Parathyroid adenoma (tissue), 2 donors: ENCODE data around the gene PTPN1.

Experiments
- H2AFZ ChIP-seq: fragments of 300-600 bp; sonication (generic); one replicate; pipeline ENCODE4 v1.7.0; 2017; ENCODE audit warnings: antibody characterized with exemption, mild to moderate bottlenecking
- H3K27ac ChIP-seq: fragments of 300-600 bp; sonication (generic); one replicate; pipeline ENCODE4 v1.7.0; 2017
- H3K27me3 ChIP-seq: fragments of 300-600 bp; sonication (generic); one replicate; pipeline ENCODE4 v1.7.0; 2017; ENCODE audit warnings: low read length; ENCODE audit not compliant: control insufficient read depth, insufficient read depth
- H3K36me3 ChIP-seq: fragments of 300-600 bp; sonication (generic); one replicate; pipeline ENCODE4 v1.7.0; 2017; ENCODE audit warnings: low read length; ENCODE audit not compliant: control insufficient read depth, insufficient read depth
- H3K4me1 ChIP-seq: fragments of 300-600 bp; sonication (generic); one replicate; pipeline ENCODE4 v1.7.0; 2017; ENCODE audit warnings: control low read depth
- H3K4me2 ChIP-seq: fragments of 300-600 bp; sonication (generic); one replicate; pipeline ENCODE4 v1.7.0; 2017; ENCODE audit warnings: low read length
- H3K4me3 ChIP-seq: fragments of 300-600 bp; sonication (generic); one replicate; pipeline ENCODE4 v1.7.0; 2017; ENCODE audit warnings: low read depth, low read length
- H3K79me2 ChIP-seq: fragments of 300-600 bp; sonication (generic); one replicate; pipeline ENCODE4 v1.7.0; 2017; ENCODE audit warnings: control low read depth
- H3K9ac ChIP-seq: fragments of 300-600 bp; sonication (generic); one replicate; pipeline ENCODE4 v1.7.0; 2017; ENCODE audit warnings: mild to moderate bottlenecking
- H3K9me3 ChIP-seq: fragments of 300-600 bp; sonication (generic); one replicate; pipeline ENCODE4 v1.7.0; 2017; ENCODE audit warnings: low read length; ENCODE audit not compliant: control insufficient read depth
- CTCF ChIP-seq: fragments of 300-600 bp; sonication (generic); IDR thresholded peaks from one replicate; pipeline ENCODE4 v1.7.0; 2017; ENCODE audit warnings: antibody characterized with exemption, mild to moderate bottlenecking
- donor health status: primary hyperparathyroidism.

The PTPN1 gene

GRCh38 chr20:50574586-50574985, 64.4 kb downstream of the PTPN1 start:
- no peaks in the 10 kb centered on the region for H3K9me3 ChIP-seq
- no peak overlapping the region for H3K9ac ChIP-seq
- H3K27me3 ChIP-seq, result no peaks in the 10 kb centered on the region
- no peak overlapping the region for H2AFZ ChIP-seq
- H3K79me2 ChIP-seq, result peaks cover 17% of the 10 kb centered on the region
- H3K27ac ChIP-seq, result peak overlapping the region; percentile 72
- no peak overlapping the region for H3K4me3 ChIP-seq
- H3K4me1 ChIP-seq, result peaks cover 33% of the 10 kb centered on the region
- TF ChIP-seq CTCF, result no peak
- no peaks in the 10 kb centered on the region for H3K36me3 ChIP-seq
- H3K4me2 ChIP-seq, result no peak overlapping the region

GRCh38 chr20:50575865-50576720, 65.9 kb downstream of the PTPN1 start:
- no peak overlapping the region for H3K9ac ChIP-seq
- no peaks in the 10 kb centered on the region for H3K9me3 ChIP-seq
- H3K27ac ChIP-seq, result no peak overlapping the region
- H3K27me3 ChIP-seq, result no peaks in the 10 kb centered on the region
- H3K4me3 ChIP-seq, result no peak overlapping the region
- peaks cover 9% of the 10 kb centered on the region for H3K79me2 ChIP-seq
- TF ChIP-seq CTCF, result peak; percentile 86
- H3K4me2 ChIP-seq, result no peak overlapping the region
- H3K36me3 ChIP-seq, result no peaks in the 10 kb centered on the region
- no peak overlapping the region for H2AFZ ChIP-seq
- H3K4me1 ChIP-seq, result peaks cover 29% of the 10 kb centered on the region

- no peak overlapping the region for H3K9ac ChIP-seq
- no peak overlapping the region for H3K27ac ChIP-seq
- H3K4me1 ChIP-seq, result peaks cover 32% of the 10 kb centered on the region
- H2AFZ ChIP-seq, result no peak overlapping the region
- H3K9me3 ChIP-seq, result no peaks in the 10 kb centered on the region
- TF ChIP-seq CTCF, result no peak
- H3K4me2 ChIP-seq, result no peak overlapping the region
- no peak overlapping the region for H3K4me3 ChIP-seq
- H3K79me2 ChIP-seq, result peaks cover 5% of the 10 kb centered on the region
- no peaks in the 10 kb centered on the region for H3K36me3 ChIP-seq
- no peaks in the 10 kb centered on the region for H3K27me3 ChIP-seq
These were observed 67.2 kb downstream of the PTPN1 start for GRCh38 chr20:50577175-50578018.

- Histone ChIP-seq H3K4me2 (no peak overlapping the region), H3K4me1 (peaks cover 31% of the 10 kb centered on the region), H3K27me3 (no peaks in the 10 kb centered on the region), H2AFZ (no peak overlapping the region), H3K79me2 (peaks cover 5% of the 10 kb centered on the region), H3K36me3 (no peaks in the 10 kb centered on the region), H3K27ac (no peak overlapping the region), H3K4me3 (no peak overlapping the region), H3K9me3 (no peaks in the 10 kb centered on the region), H3K9ac (no peak overlapping the region)
- no peak for TF ChIP-seq CTCF
These were observed 68.0 kb downstream of the PTPN1 start for GRCh38 chr20:50578061-50578777.
